GM12872 (cell line): Measurements from ENCODE around the gene ABCC12.

ENCODE experiments used
- TF ChIP-seq, protein P1 (sequence below): IDR thresholded peaks from 3 replicates; pipeline ENCODE4 v1.5.1; 2011; ENCODE audit warnings: low read depth, mild to moderate bottlenecking, low read length, moderate library complexity; ENCODE audit not compliant: insufficient read depth

ABCC12 gene

DNA sequence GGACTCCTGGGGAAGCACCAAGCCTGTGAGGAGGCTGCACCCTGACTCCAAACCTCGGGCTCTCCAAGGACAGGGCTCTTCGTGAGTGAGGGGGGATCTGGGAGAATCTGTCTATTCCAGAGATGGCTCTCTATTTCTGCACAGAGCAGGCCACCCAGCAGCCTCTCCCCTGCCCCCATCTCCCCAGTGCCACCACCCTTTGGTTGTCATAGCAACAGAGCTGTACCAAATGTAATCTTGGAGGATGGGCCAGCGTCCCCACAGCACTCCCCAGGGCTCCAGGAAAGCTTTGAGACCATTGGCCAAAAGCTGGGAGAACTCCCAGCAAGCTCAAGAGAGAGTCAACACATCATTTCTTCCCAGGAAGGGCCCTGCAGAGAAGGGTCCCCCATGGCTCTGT lies 49.3 kb downstream of the ABCC12 start:
- TF ChIP-seq, protein P1, sequence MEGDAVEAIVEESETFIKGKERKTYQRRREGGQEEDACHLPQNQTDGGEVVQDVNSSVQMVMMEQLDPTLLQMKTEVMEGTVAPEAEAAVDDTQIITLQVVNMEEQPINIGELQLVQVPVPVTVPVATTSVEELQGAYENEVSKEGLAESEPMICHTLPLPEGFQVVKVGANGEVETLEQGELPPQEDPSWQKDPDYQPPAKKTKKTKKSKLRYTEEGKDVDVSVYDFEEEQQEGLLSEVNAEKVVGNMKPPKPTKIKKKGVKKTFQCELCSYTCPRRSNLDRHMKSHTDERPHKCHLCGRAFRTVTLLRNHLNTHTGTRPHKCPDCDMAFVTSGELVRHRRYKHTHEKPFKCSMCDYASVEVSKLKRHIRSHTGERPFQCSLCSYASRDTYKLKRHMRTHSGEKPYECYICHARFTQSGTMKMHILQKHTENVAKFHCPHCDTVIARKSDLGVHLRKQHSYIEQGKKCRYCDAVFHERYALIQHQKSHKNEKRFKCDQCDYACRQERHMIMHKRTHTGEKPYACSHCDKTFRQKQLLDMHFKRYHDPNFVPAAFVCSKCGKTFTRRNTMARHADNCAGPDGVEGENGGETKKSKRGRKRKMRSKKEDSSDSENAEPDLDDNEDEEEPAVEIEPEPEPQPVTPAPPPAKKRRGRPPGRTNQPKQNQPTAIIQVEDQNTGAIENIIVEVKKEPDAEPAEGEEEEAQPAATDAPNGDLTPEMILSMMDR: no peak
